HFFc6 (cell line): Measurements from ENCODE around the gene PRUNE2. TPM values are rescaled to one million over a fixed set of nuclear protein-coding genes. Genes with fewer than 3 reads are reported as not detected.

Experiments used
- DNase-seq: peaks from one replicate; pipeline ENCODE4 v3.0.0-alpha.2; 2018
- H3K27ac Mint-ChIP-seq: 2 replicates; pipeline ENCODE4 v1.8.0; 2020; ENCODE audit warnings: mild to moderate bottlenecking, mixed read lengths
- H3K27me3 Mint-ChIP-seq: 2 replicates; pipeline ENCODE4 v1.8.0; 2021; ENCODE audit warnings: mild to moderate bottlenecking, moderate library complexity, mixed read lengths; ENCODE audit not compliant: insufficient read depth
- H3K36me3 Mint-ChIP-seq: 2 replicates; pipeline ENCODE4 v1.8.0; 2021; ENCODE audit warnings: low read depth, mixed read lengths
- H3K4me1 Mint-ChIP-seq: 2 replicates; pipeline ENCODE4 v1.8.0; 2020; ENCODE audit warnings: low read depth, mixed read lengths
- H3K4me3 Mint-ChIP-seq: 2 replicates; pipeline ENCODE4 v1.8.0; 2020; ENCODE audit warnings: mild to moderate bottlenecking, moderate library complexity, mixed read lengths
- H3K9me3 Mint-ChIP-seq: 2 replicates; pipeline ENCODE4 v1.8.0; 2020; ENCODE audit warnings: mild to moderate bottlenecking, mixed read lengths
- total RNA-seq, 6 experiments: library from RNA; stranded (reverse); fragmentation: NEBNext Ultra II Directional; extraction: Animal tissue kit (Norgen Biotek cat#: 25700); gene quantifications; 2 replicates in 1 of 6; 3 replicates in 5 of 6; pipeline ENCODE4 v1.2.3, GENCODE V29; 2021
- TF ChIP-seq, protein P1 (sequence below): fragments of 200-600 bp; sonication (generic); IDR thresholded peaks from 2 replicates; pipeline ENCODE4 v1.5.0; 2021; ENCODE audit warnings: antibody characterized with exemption, mild to moderate bottlenecking

Gene PRUNE2
- total RNA-seq, 6 experiments from 2014 or later, result 0.02 to 0.29 (median 0.16) TPM; not detected in 2

DNA sequence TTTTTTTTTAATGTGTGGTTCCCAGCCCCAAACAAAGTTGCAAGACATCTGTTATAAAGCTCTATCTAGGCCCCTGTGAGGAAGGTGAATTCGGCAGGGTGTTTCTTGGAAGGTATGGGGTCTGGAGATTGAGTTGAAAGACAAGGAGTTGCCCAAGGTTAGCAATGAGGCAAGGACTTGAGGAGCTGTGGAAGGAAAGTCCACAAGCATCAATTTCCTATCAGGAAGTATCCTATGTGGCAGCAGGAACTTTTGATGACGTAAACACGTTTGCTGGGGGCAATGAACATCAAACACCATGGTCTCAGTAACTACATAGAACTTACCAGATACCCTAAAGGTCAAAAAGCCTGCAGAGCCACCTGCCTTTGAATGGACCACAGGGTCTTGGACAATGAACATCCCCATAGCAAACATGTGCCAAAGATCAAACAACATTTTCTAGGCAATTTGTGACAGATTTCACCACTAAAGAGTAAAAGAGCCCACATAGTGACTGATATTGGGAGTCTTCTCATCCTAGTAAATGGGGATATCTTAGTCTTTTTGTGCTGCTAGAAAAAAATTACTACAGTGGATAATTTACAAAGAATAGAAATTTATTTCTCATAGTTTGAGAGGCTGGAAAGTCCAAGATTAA is 301.9 kb downstream of the PRUNE2 start:
- DNase-seq, result no peak
- TF ChIP-seq, protein P1, sequence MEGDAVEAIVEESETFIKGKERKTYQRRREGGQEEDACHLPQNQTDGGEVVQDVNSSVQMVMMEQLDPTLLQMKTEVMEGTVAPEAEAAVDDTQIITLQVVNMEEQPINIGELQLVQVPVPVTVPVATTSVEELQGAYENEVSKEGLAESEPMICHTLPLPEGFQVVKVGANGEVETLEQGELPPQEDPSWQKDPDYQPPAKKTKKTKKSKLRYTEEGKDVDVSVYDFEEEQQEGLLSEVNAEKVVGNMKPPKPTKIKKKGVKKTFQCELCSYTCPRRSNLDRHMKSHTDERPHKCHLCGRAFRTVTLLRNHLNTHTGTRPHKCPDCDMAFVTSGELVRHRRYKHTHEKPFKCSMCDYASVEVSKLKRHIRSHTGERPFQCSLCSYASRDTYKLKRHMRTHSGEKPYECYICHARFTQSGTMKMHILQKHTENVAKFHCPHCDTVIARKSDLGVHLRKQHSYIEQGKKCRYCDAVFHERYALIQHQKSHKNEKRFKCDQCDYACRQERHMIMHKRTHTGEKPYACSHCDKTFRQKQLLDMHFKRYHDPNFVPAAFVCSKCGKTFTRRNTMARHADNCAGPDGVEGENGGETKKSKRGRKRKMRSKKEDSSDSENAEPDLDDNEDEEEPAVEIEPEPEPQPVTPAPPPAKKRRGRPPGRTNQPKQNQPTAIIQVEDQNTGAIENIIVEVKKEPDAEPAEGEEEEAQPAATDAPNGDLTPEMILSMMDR, result no peak

DNA sequence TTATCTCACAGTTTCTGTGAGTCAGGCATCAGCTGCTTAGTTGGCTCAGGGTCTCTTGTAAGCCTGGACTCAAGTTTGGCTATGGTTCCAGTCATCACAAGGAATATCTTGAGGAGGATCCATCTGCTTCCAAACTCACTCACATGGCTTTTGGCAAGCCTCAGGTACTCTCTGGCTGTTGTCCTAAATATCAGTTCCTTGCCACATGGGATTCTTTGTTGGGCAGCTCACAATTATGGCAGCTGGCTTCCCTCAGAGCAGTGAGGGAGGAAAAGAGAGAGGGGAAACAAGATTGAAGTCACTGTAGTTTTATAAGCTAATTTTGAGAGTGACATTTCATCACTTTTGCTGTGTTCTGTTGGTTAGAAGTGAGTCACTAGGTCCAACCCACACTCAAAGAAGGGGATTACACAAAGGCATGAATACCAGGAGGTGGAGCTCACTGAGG is 302.4 kb downstream of the PRUNE2 start:
- H3K27ac Mint-ChIP-seq, result no peak overlapping the region
- no peak overlapping the region for H3K4me3 Mint-ChIP-seq
- no peaks in the 10 kb centered on the region for H3K36me3 Mint-ChIP-seq
- no peaks in the 10 kb centered on the region; the same call in none of the 2 replicates for H3K27me3 Mint-ChIP-seq
- no peaks in the 10 kb centered on the region; the same call in 1 of the 2 replicates for H3K4me1 Mint-ChIP-seq
- TF ChIP-seq, protein P1, result no peak
- H3K9me3 Mint-ChIP-seq, result no peaks in the 10 kb centered on the region
- DNase-seq, result no peak

More for the DNA sequence above, 301.9 kb downstream of the PRUNE2 start:
- H3K27ac Mint-ChIP-seq, result no peak overlapping the region
- no peaks in the 10 kb centered on the region for H3K36me3 Mint-ChIP-seq
- no peaks in the 10 kb centered on the region for H3K9me3 Mint-ChIP-seq
- H3K27me3 Mint-ChIP-seq, result no peaks in the 10 kb centered on the region; the same call in none of the 2 replicates
- no peak overlapping the region for H3K4me3 Mint-ChIP-seq
- no peaks in the 10 kb centered on the region; the same call in 1 of the 2 replicates for H3K4me1 Mint-ChIP-seq

DNA sequence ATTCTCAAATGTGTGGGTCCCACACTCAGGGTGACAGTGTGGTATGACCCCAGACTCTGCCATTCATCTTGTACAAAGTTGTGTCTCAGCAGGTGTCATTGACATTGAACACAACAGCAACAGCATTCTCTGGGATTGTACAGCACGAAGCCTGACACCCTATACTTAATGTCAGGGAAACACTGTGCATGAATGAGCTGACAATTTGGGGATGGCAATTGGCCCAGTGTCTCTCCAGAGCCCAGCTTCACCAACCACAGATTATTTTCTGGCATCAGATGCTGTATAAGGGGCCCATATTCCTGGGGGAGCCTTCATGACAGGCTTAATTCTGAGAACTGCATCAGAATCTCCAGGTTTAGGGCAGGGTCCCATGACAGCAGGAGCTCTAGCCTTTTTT is 303.7 kb downstream of the PRUNE2 start:
- TF ChIP-seq, protein P1, result no peak
- Mint-ChIP-seq H3K27ac (no peak overlapping the region), H3K36me3 (no peaks in the 10 kb centered on the region), H3K27me3 (no peaks in the 10 kb centered on the region; the same call in none of the 2 replicates), H3K9me3 (no peaks in the 10 kb centered on the region), H3K4me3 (no peak overlapping the region), H3K4me1 (no peaks in the 10 kb centered on the region; the same call in 1 of the 2 replicates)
- DNase-seq, result no peak

DNA sequence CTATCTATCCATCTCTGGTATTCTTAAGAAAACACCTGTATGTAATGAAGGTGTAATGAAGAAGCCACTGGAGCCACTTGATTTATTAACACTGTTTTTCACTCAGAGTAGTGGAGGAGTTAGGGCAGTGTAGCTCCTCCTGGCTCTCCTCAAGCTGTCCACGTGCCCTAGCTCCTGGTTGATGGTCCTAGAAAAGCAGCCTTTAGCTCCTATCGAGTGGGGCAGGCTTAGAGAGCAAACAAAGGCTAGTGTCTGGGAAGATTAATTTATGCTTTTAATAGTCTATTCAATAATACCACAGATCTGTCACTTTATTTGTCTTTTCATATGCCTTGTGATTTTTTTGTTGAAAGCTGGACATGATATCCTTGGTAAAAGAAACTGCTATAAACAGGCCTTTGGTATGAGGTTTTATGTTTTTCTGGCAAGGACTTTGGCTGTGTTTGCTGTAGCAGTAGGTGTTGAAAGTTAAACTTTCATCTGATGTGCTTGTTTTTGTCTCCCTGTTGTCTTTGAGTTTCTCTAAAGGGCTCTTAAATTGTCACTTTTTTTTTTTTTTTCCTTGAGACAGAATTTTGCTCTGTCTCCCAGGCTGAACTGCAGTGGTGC is 305.8 kb downstream of the PRUNE2 start:
- Mint-ChIP-seq H3K4me3 (no peak overlapping the region), H3K27ac (no peak overlapping the region), H3K36me3 (no peaks in the 10 kb centered on the region), H3K9me3 (no peaks in the 10 kb centered on the region), H3K27me3 (peaks cover 2% of the 10 kb centered on the region), H3K4me1 (peaks cover 4% of the 10 kb centered on the region; the same call in 1 of the 2 replicates)
- no peak for DNase-seq
- TF ChIP-seq, protein P1, result no peak

DNA sequence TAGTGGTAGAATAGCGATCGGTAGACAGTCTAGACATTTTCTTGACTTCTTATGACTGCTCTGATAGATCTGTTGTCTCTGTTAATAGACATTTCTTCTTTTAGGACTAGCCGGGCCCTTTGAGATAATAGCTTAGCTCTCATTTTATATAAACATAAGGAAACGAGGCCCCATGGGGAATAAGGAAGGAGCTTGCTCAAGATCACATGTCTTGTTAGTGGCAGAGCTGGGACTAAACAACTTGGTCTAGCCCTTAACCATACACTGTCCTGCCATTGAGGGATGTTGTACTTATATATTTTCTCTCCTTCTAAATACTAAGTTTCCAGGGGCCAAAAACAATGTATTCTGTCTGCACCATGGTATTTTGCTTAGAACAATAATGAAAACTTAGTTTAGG is 306.9 kb downstream of the PRUNE2 start:
- no peaks in the 10 kb centered on the region for H3K36me3 Mint-ChIP-seq
- DNase-seq, result no peak
- TF ChIP-seq, protein P1, result no peak

More for the DNA sequence above, 306.9 kb downstream of the PRUNE2 start:
- no peaks in the 10 kb centered on the region for H3K9me3 Mint-ChIP-seq
- no peak overlapping the region for H3K27ac Mint-ChIP-seq
- no peak overlapping the region for H3K4me3 Mint-ChIP-seq
- peaks cover 4% of the 10 kb centered on the region; the same call in 1 of the 2 replicates for H3K4me1 Mint-ChIP-seq
- H3K27me3 Mint-ChIP-seq, result peaks cover 2% of the 10 kb centered on the region
